Large intestine (tissue), 3 donors: ENCODE data around the gene PCSK1. TPM values are rescaled to one million over a fixed set of nuclear protein-coding genes. Genes with fewer than 3 reads are reported as not detected.
"Not testable (repeated sequence)": the region's sequence is repeated elsewhere in the genome, so short reads cannot be mapped to it uniquely, and the experiment has no call there.

Experiments
- DNase-seq, 2 donors: peaks; one replicate each; pipeline versions ENCODE4 v3.0.0 to v3.0.0-alpha.2; 2013
- H3K27ac ChIP-seq: one replicate; pipeline ENCODE4 v1.5.1; 2013; ENCODE audit warnings: low read length
- H3K27me3 ChIP-seq: 2 replicates; pipeline ENCODE4 v1.6.1; 2013; ENCODE audit warnings: low read length; ENCODE audit not compliant: control insufficient read depth, insufficient read depth
- H3K36me3 ChIP-seq: 2 replicates; pipeline ENCODE4 v1.6.1; 2013; ENCODE audit warnings: low read length; ENCODE audit not compliant: control insufficient read depth, insufficient read depth
- H3K4me1 ChIP-seq: one replicate; pipeline ENCODE4 v1.6.1; 2013; ENCODE audit warnings: low read length; ENCODE audit not compliant: control insufficient read depth, insufficient read depth
- H3K4me3 ChIP-seq: one replicate; pipeline ENCODE4 v1.5.1; 2013; ENCODE audit warnings: low read length
- H3K9me3 ChIP-seq: one replicate; pipeline ENCODE4 v1.6.1; 2013; ENCODE audit warnings: mild to moderate bottlenecking, low read depth, low read length, moderate library complexity; ENCODE audit not compliant: control insufficient read depth
- WGBS: methylation state at CpG from one replicate; pipeline ENCODE4 v1.1.5; 2013; ENCODE audit warnings: low lambda C conversion rate; ENCODE audit not compliant: insufficient coverage; 5-methylcytosine and 5-hydroxymethylcytosine counted together
- polyA plus RNA-seq: library from polyadenylated mRNA; unstranded; fragments of 120-200 nt; gene quantifications from one replicate; pipeline ENCODE4 v1.2.1, GENCODE V29; 2013

PCSK1 gene
- polyA plus RNA-seq, 1 donor = 23.6 TPM

DNA sequence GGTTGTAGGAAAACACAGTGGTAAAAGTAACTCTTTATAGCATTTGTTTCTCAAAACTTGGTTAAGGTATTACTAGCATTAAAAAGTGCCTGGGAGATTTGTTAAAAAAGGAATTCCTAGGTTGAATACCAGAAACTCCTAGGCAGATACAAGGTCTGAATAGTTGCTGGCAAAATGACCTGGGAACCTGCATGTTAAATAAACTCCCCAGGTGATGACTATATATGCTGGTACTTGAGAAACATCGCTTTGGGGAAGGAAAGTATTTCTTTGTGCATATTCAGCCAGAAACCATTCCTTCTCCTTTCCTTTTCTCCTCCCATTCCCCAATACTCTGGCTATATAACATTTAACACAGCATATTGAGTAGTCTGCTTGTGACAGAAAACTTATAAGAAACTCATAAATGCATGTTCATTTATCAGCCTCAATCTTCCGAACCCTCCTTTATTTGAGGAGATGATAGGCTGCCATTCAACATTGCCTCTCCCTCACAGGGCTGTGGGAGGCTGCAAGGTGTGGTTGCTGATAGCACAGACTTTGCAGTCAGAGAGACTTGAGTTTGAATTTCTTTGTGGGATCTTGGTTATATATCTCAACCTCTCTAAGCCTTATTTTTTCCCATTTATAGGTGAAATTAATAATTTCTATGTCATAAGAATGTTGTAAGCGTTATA lies 28.7 kb downstream of the PCSK1 start:
- Histone ChIP-seq H3K36me3 (no peaks in the 10 kb centered on the region), H3K4me3 (no peak overlapping the region), H3K9me3 (no peaks in the 10 kb centered on the region), H3K27me3 (no peaks in the 10 kb centered on the region), H3K27ac (no peak overlapping the region), H3K4me1 (no peaks in the 10 kb centered on the region)
- WGBS = no CpG with 5 or more reads among the region's 3 CpGs
- DNase-seq = no peak

DNA sequence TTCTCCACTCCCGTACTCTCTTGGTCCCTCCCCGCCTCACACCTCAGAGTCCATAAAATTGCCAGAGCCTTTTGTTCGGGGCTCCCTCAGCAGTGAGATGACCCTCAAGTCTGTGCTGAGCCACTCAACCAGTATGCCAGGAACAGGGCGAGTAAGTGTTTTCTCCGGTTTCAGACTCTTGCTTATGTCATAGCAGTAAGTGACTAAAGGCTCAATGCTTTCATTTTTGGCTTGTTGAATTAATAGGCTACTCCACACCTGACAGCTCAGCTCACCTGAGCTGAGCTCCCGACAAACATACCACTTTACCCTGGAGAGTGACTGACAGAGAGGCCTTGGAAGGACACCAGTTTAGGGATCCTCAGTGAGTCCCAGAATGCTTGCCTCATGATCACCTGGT lies 30.5 kb downstream of the PCSK1 start:
- Histone ChIP-seq H3K27me3 (no peaks in the 10 kb centered on the region), H3K9me3 (no peaks in the 10 kb centered on the region), H3K27ac (no peak overlapping the region), H3K36me3 (no peaks in the 10 kb centered on the region), H3K4me3 (no peak overlapping the region), H3K4me1 (no peaks in the 10 kb centered on the region)
- no peak for DNase-seq
- WGBS = 90% methylated on average over 2 of the region's 6 CpGs

DNA sequence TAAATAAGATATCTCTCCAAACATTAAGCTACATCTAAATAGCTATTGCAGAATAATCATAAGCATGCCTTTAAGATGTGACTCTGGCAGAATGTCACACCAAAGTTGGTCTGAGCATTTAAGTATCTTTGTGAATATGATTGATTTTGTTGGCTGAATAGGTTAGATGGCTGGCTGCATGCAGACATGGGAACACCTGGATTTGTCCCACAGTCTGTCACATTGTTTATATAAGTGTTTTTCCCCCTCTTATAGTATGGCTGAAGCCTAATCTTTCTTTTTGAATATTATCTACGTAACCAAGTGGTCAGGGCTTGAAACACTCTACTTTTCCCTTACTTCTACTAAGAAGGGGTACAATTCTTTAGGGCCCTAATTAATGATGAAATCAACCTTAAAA lies 36.2 kb downstream of the PCSK1 start:
- H3K36me3 ChIP-seq = no peaks in the 10 kb centered on the region
- DNase-seq = no peak
- no peaks in the 10 kb centered on the region for H3K4me1 ChIP-seq
- H3K27ac ChIP-seq = no peak overlapping the region
- WGBS = no CpG with 5 or more reads among the region's 1 CpG
- H3K9me3 ChIP-seq = no peaks in the 10 kb centered on the region
- H3K4me3 ChIP-seq = no peak overlapping the region
- H3K27me3 ChIP-seq = no peaks in the 10 kb centered on the region

DNA sequence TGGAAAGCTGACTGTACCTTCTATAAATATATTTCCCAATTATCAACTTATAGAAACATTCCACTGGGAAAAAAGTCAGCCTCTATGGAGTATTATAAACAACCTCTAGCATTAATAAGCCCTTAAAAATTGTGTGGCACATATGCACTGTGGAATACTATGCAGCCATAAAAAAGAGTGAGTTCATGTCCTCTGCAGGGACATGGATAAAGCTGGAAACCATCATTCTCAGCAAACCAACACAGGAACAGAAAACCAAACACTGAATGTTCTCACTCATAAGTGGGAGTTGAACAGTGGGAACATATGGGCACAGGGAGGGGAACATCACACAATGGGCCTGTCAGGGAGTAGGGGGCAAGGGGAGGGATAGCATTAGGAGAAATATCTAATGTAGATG lies 37.8 kb downstream of the PCSK1 start:
- not testable (repeated sequence) for DNase-seq, H3K4me1 ChIP-seq, H3K36me3 ChIP-seq, H3K9me3 ChIP-seq, H3K4me3 ChIP-seq, H3K27me3 ChIP-seq, H3K27ac ChIP-seq

DNA sequence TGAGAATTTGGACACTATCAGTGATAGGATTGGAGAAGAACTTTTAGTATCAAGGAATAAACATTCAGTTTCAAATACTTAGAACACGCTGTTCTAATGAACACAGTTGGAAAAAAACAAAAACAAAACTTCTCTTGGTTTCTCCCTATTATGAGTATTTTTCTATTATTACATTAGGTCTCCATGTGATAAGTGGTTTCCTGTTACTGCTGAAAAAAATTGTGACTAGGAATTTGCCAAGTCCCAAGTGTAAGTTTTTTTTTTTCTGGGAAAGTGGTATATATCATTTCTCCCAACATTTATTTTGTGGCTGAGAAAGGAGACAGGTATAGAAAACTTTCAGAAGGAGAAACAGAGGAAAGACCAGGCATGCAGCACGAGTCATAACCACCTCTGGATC lies 41.1 kb downstream of the PCSK1 start:
- no peaks in the 10 kb centered on the region for H3K27me3 ChIP-seq
- no peaks in the 10 kb centered on the region for H3K9me3 ChIP-seq
- H3K4me3 ChIP-seq = no peak overlapping the region
- no CpG with 5 or more reads among the region's 2 CpGs for WGBS
- H3K36me3 ChIP-seq = no peaks in the 10 kb centered on the region
- no peaks in the 10 kb centered on the region for H3K4me1 ChIP-seq
- H3K27ac ChIP-seq = no peak overlapping the region
- DNase-seq = no peak

DNA sequence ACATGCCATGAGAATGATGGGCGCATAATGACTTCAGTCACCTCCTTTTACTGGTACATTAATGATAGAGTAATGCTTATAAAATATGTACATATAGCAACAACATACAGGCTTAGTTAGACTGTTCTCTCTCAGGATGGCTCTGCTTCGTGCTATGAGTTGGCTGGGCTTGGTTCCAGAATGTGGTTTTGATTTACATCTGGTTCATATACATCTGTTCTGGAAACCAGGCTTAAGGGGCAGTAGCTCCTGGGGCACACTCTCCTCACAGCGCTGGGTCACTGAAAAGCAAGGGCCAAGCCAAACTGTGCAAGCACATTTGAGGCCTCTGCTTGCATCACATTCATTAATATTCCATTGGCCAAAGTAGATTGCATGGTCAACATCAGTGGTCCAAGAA lies 44.9 kb downstream of the PCSK1 start:
- H3K4me3 ChIP-seq = no peak overlapping the region
- H3K36me3 ChIP-seq = no peaks in the 10 kb centered on the region
- WGBS = 100% methylated on average over 1 of the region's 3 CpGs
- H3K4me1 ChIP-seq = no peaks in the 10 kb centered on the region
- no peaks in the 10 kb centered on the region for H3K9me3 ChIP-seq
- no peak overlapping the region for H3K27ac ChIP-seq
- DNase-seq = no peak
- H3K27me3 ChIP-seq = no peaks in the 10 kb centered on the region

DNA sequence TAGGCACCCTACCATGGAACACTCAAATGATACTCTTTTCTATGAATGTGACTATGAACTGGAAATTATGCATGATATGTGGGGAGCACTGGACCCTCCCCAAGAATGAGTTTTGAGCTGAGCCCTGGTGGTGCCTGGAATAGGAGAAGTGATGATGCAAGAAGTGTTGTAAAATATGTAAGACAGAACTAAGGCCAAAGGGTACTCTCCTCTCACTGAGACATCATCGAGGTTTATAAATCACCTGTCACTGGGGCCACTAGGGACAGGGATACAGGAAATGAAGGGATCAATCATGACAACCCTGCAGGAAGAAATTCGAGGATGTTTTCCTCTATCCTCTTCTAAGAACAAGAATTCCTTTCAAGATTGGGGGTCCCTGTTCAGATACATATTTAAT lies 45.4 kb downstream of the PCSK1 start:
- no peaks in the 10 kb centered on the region for H3K27me3 ChIP-seq
- WGBS = no CpG with 5 or more reads among the region's 2 CpGs

DNA sequence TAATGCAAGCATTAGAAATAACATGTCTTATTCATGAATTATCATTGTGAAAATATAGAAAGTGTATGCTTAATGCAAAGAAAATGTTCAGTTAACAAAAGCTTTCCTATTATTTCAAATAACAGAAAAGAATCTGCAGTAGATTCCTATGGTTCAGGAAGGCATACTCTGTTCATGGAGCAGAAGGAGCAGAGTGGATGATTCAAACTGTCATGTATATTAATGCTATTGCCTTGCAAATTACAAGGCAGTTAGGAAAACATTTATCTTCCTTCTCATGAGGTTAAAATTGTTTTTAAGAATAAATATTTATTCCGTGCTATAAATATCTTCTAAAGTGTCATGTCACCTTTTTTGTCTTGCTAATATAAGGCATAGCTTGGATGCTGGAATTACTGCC lies 47.5 kb downstream of the PCSK1 start:
- no peak overlapping the region for H3K27ac ChIP-seq
- H3K4me1 ChIP-seq = no peaks in the 10 kb centered on the region
- no peaks in the 10 kb centered on the region for H3K27me3 ChIP-seq
- no peaks in the 10 kb centered on the region for H3K9me3 ChIP-seq
- WGBS = 80% methylated on average over 1 of the region's 1 CpG
- H3K4me3 ChIP-seq = no peak overlapping the region
- no peaks in the 10 kb centered on the region for H3K36me3 ChIP-seq
- DNase-seq = no peak

More for the DNA sequence above, 45.4 kb downstream of the PCSK1 start:
- Histone ChIP-seq H3K36me3 (no peaks in the 10 kb centered on the region), H3K4me3 (no peak overlapping the region), H3K27ac (no peak overlapping the region), H3K9me3 (no peaks in the 10 kb centered on the region), H3K4me1 (no peaks in the 10 kb centered on the region)
- no peak for DNase-seq

DNA sequence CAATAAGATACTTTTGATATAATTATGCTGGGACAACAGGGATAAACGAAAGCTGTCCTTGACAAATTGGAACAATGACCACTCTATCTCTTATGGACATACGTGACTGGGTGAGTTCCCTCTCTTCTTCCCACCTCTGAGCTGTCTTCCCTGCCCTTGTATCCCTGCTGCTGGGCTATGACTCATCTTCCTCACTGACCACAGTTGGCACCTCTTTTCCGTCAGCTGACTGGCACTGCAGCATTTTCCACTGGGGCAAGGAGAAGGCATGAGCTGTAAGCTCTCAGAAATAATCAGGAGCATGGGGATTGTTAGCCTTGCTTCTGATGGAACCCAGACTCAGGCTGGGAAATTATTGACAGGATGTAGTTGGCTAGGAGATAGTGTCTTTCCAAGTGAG lies 48.7 kb downstream of the PCSK1 start:
- Histone ChIP-seq H3K9me3 (no peaks in the 10 kb centered on the region), H3K36me3 (no peaks in the 10 kb centered on the region), H3K27me3 (no peaks in the 10 kb centered on the region), H3K27ac (no peak overlapping the region), H3K4me1 (no peaks in the 10 kb centered on the region), H3K4me3 (no peak overlapping the region)
- no peak for DNase-seq
- no CpG with 5 or more reads among the region's 3 CpGs for WGBS

DNA sequence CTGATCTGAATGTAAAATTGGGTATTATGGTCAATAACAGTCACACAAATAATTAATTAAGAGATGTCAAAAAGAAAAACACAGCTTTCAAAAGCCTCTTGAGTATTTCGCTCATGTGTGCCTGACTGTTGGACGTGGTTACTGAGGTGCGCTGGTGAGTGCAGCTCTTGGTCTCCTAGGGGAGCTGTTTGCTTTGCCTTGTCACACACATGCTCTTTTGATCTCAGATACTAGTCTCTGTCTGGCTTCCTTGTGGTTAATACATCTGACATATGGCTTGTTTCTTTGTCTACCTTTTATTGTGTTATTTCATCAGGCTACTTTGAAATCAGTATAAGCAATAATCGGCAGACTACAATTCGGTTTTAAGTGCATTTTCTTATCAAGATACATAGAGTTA lies 51.5 kb downstream of the PCSK1 start:
- WGBS = 61% methylated on average over 3 of the region's 5 CpGs
- Histone ChIP-seq H3K4me1 (no peaks in the 10 kb centered on the region), H3K27ac (no peak overlapping the region), H3K9me3 (no peaks in the 10 kb centered on the region), H3K27me3 (no peaks in the 10 kb centered on the region), H3K36me3 (no peaks in the 10 kb centered on the region), H3K4me3 (no peak overlapping the region)
- DNase-seq = peak; percentile 19 to 40

DNA sequence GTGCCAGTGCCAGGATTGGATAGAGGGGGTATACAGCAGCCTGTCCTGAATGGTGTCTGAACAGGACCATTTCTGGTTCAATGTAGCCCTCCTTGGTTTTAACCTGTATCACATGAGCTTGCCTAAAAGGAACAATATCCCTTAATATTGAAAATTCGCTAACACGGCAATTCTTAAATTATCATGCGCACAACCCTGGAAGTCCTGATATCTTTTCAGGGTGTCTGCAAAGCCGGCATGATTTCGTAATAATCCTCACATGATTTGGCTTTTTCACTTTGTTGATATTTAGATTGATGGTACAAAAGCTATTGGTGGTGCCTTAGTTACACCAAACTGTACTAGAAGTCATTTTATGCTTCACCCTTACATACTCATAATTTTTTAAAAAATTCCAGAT lies 53.2 kb downstream of the PCSK1 start:
- Histone ChIP-seq H3K36me3 (no peaks in the 10 kb centered on the region), H3K4me3 (no peak overlapping the region), H3K9me3 (no peaks in the 10 kb centered on the region), H3K4me1 (no peaks in the 10 kb centered on the region), H3K27ac (no peak overlapping the region), H3K27me3 (no peaks in the 10 kb centered on the region)
- 83% methylated on average over 4 of the region's 5 CpGs for WGBS
- DNase-seq = no peak
